Erythroblast (primary cell): ENCODE data around the gene ZSWIM6.

Source experiments
- GATA1 ChIP-seq: IDR thresholded peaks from 2 replicates; pipeline ENCODE4 v1.6.1; 2011; ENCODE audit warnings: low read depth, mild to moderate bottlenecking, control low read depth, low read length, moderate library complexity
- POLR2A ChIP-seq: IDR thresholded peaks from 2 replicates; pipeline ENCODE4 v1.6.1; 2011; ENCODE audit warnings: mild to moderate bottlenecking, low read length

DNA sequence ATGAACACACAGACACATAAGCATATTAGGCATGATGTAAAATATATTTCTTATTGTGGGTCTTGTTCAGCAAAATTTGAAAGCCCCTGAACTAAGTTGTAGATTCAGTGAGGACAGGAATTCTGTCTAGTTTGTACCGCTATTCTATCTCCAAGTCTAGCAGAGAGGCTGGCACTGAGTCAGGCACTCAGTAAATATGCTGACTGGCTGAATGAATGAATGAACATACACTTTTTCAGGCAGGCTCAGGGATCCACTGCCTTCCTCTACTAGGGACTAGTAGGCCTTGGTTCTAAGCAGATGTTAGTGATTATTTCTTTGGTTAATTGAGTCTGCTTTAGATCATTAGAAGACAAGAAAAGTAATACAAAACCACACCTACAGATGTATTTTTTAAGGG lies 157.5 kb downstream of the ZSWIM6 start:
- TF ChIP-seq POLR2A, result no peak
- TF ChIP-seq GATA1, result no peak
